Colonic mucosa (tissue), 4 donors: Measurements from ENCODE around the gene ICE2. TPM values are rescaled to one million over a fixed set of nuclear protein-coding genes. Genes with fewer than 3 reads are reported as not detected.

Experiments
- DNase-seq: peaks from one replicate; pipeline ENCODE4 v3.0.0-alpha.2; 2020
- H3K27ac ChIP-seq: fragments of 200-600 bp; one replicate; pipeline ENCODE4 v1.8.0; 2021
- H3K27me3 ChIP-seq: fragments of 200-600 bp; one replicate; pipeline ENCODE4 v1.8.0; 2021
- H3K36me3 ChIP-seq: fragments of 200-600 bp; one replicate; pipeline ENCODE4 v1.8.0; 2021
- H3K4me1 ChIP-seq: fragments of 200-600 bp; one replicate; pipeline ENCODE4 v1.8.0; 2021; ENCODE audit warnings: mild to moderate bottlenecking
- H3K4me3 ChIP-seq: fragments of 200-600 bp; one replicate; pipeline ENCODE4 v1.8.0; 2021
- H3K9ac ChIP-seq, 2 donors: one replicate each; pipeline ENCODE4 v1.7.0; 2013; ENCODE audit warnings: control low read depth in 2 of 2, low read depth in 2 of 2, low read length in 2 of 2
- H3K9me3 ChIP-seq: fragments of 200-600 bp; one replicate; pipeline ENCODE4 v1.8.0; 2021
- intact Hi-C: fragments of 100-400 bp; cut with DNase I; formaldehyde crosslinking; loops from one replicate; pipeline ENCODE4 v1.14.1; 2022
- total RNA-seq, 2 donors: library from RNA; stranded (reverse); fragmentation: NEBNext Ultra II Directional in 1 of 2; extraction: Animal tissue kit (Norgen Biotek cat#: 25700) in 1 of 2; gene quantifications; one replicate each; pipeline ENCODE4 v1.2.1, GENCODE V29; 2021
- TF ChIP-seq, protein P1 (sequence below): fragments of 200-600 bp; IDR thresholded peaks from one replicate; pipeline ENCODE4 v1.8.0; 2022; ENCODE audit warnings: antibody characterized with exemption, mild to moderate bottlenecking
- donor health status: healthy.
- donor health status: DM: no; HTN: no; CAD: no.
- donor health status: DM: no; HTN: no; CAD: no.

ICE2 gene
- total RNA-seq, 2 donors from 2014 or later = 37.3 to 37.7 TPM

DNA sequence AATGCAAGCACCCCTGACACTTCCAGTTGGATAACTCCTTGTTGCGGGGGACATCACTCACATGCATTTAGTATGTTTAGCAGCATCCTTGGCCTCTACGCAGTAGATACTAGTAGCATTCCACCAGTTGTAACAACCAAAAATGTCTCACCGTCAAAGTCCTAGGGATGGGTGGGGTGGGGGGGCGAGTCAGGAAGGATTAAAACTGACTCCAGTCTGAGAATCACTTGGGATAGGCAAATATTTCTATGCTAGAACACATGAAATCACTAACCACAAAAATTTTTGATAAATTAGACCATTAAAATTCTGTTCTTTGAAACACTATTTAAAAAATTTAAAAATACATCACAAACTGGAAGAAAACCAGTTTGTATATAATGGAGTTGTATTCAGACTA is 18.0 kb downstream of the ICE2 start:
- H3K9ac ChIP-seq = no peak overlapping the region
- no peak overlapping the region for H3K4me3 ChIP-seq
- H3K9me3 ChIP-seq = no peaks in the 10 kb centered on the region
- no peaks in the 10 kb centered on the region for H3K36me3 ChIP-seq
- H3K4me1 ChIP-seq = no peaks in the 10 kb centered on the region
- TF ChIP-seq, protein P1, sequence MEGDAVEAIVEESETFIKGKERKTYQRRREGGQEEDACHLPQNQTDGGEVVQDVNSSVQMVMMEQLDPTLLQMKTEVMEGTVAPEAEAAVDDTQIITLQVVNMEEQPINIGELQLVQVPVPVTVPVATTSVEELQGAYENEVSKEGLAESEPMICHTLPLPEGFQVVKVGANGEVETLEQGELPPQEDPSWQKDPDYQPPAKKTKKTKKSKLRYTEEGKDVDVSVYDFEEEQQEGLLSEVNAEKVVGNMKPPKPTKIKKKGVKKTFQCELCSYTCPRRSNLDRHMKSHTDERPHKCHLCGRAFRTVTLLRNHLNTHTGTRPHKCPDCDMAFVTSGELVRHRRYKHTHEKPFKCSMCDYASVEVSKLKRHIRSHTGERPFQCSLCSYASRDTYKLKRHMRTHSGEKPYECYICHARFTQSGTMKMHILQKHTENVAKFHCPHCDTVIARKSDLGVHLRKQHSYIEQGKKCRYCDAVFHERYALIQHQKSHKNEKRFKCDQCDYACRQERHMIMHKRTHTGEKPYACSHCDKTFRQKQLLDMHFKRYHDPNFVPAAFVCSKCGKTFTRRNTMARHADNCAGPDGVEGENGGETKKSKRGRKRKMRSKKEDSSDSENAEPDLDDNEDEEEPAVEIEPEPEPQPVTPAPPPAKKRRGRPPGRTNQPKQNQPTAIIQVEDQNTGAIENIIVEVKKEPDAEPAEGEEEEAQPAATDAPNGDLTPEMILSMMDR = no peak
- no peak overlapping the region for H3K27ac ChIP-seq
- intact Hi-C loops = no loop called here
- H3K27me3 ChIP-seq = no peaks in the 10 kb centered on the region
- no peak for DNase-seq

GRCh38 chr15:60458721-60459120 is 20.2 kb downstream of the ICE2 start:
- H3K9ac ChIP-seq = no peak overlapping the region
- no peak for DNase-seq
- H3K9me3 ChIP-seq = no peaks in the 10 kb centered on the region
- TF ChIP-seq, protein P1 = no peak
- H3K4me3 ChIP-seq = no peak overlapping the region
- intact Hi-C loops = no loop called here
- no peaks in the 10 kb centered on the region for H3K36me3 ChIP-seq
- H3K4me1 ChIP-seq = no peaks in the 10 kb centered on the region
- H3K27ac ChIP-seq = no peak overlapping the region
- H3K27me3 ChIP-seq = no peaks in the 10 kb centered on the region

GRCh38 chr15:60457985-60458384 is 21.0 kb downstream of the ICE2 start:
- Histone ChIP-seq H3K4me3 (no peak overlapping the region), H3K36me3 (no peaks in the 10 kb centered on the region), H3K4me1 (no peaks in the 10 kb centered on the region), H3K9ac (no peak overlapping the region), H3K9me3 (no peaks in the 10 kb centered on the region), H3K27me3 (no peaks in the 10 kb centered on the region), H3K27ac (no peak overlapping the region)
- intact Hi-C loops = no loop called here
- TF ChIP-seq, protein P1 = no peak
- no peak for DNase-seq

GRCh38 chr15:60454824-60455223 is 24.1 kb downstream of the ICE2 start:
- Histone ChIP-seq H3K9ac (no peak overlapping the region), H3K4me1 (no peaks in the 10 kb centered on the region), H3K4me3 (no peak overlapping the region), H3K9me3 (no peaks in the 10 kb centered on the region), H3K27ac (no peak overlapping the region), H3K36me3 (no peaks in the 10 kb centered on the region), H3K27me3 (no peaks in the 10 kb centered on the region)
- intact Hi-C loops = no loop called here
- no peak for DNase-seq
- TF ChIP-seq, protein P1 = no peak

GRCh38 chr15:60448668-60449360 is 30.1 kb downstream of the ICE2 start:
- intact Hi-C loops = no loop called here
- H3K4me3 ChIP-seq = no peak overlapping the region
- DNase-seq = no peak
- H3K9ac ChIP-seq = no peak overlapping the region
- no peaks in the 10 kb centered on the region for H3K9me3 ChIP-seq
- TF ChIP-seq, protein P1 = no peak
- no peaks in the 10 kb centered on the region for H3K36me3 ChIP-seq
- no peaks in the 10 kb centered on the region for H3K4me1 ChIP-seq
- no peaks in the 10 kb centered on the region for H3K27me3 ChIP-seq
- no peak overlapping the region for H3K27ac ChIP-seq
